Neural progenitor cell (in vitro differentiated cells): ENCODE data around the gene ITIH5.

Experiments used
- EZH2 ChIP-seq: fragments of 200-600 bp; sonication (generic); IDR thresholded peaks from 2 replicates; pipeline ENCODE4 v1.6.1; 2017; ENCODE audit warnings: antibody characterized with exemption, mild to moderate bottlenecking, moderate library complexity
- EZH2phosphoT487 ChIP-seq: fragments of 200-600 bp; sonication (generic); IDR thresholded peaks from 2 replicates; pipeline ENCODE4 v1.6.1; 2017; ENCODE audit warnings: antibody characterized with exemption
- TF ChIP-seq, protein P1 (sequence below): fragments of 200-600 bp; sonication (generic); IDR thresholded peaks from 2 replicates; pipeline ENCODE4 v1.5.1; 2017; ENCODE audit warnings: antibody characterized with exemption, mild to moderate bottlenecking

DNA sequence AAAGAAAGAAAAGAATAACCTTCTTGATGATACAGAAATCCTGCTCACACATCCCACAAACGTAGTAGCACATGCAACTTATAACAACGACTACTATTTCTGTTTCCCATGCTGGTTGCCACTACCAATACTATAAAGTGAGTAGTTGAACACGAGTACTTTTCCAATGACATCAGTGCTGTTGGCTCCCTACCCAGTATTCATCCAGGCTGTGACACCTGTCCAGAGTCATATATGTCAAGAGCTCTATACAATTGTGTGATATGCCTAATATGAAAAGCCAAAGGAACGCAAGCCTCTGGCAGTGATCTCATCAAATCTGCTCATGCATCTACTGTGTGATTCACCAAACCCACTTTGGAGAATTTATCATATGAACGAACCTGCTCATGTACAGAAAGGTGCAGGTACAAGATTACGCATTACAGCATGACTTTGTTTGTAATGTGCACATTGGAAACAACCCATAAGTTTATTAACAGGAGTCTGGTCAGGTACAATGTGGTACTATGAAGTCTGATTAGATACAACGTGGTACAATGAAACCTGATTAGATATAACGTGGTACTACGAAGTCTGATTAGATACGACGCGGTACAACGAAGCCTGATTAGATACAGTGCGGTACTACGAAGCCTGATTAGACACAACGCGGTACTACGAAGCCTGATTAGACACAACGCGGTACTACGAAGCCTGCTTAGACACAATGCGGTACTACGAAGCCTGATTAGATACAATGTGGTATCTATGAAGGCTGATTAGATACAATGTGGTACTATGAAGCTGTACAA, 5.8 kb upstream of the ITIH5 start:
- TF ChIP-seq, protein P1, sequence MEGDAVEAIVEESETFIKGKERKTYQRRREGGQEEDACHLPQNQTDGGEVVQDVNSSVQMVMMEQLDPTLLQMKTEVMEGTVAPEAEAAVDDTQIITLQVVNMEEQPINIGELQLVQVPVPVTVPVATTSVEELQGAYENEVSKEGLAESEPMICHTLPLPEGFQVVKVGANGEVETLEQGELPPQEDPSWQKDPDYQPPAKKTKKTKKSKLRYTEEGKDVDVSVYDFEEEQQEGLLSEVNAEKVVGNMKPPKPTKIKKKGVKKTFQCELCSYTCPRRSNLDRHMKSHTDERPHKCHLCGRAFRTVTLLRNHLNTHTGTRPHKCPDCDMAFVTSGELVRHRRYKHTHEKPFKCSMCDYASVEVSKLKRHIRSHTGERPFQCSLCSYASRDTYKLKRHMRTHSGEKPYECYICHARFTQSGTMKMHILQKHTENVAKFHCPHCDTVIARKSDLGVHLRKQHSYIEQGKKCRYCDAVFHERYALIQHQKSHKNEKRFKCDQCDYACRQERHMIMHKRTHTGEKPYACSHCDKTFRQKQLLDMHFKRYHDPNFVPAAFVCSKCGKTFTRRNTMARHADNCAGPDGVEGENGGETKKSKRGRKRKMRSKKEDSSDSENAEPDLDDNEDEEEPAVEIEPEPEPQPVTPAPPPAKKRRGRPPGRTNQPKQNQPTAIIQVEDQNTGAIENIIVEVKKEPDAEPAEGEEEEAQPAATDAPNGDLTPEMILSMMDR = no peak
- no peak for TF ChIP-seq EZH2phosphoT487
- no peak for TF ChIP-seq EZH2
